HG03521 (cell line): ENCODE measurements around the gene PEX14.

Experiments used
- ATAC-seq: cut with Tn5 transposase; IDR thresholded peaks from one replicate; pipeline ENCODE4 v1.9.1; 2021; ENCODE audit warnings: mild to moderate bottlenecking, moderate library complexity; ENCODE audit not compliant: unreplicated experiment

The PEX14 gene

GRCh38 chr1:10516925-10517676, 42.4 kb downstream of the PEX14 start:
- no peak for ATAC-seq

- no peak for ATAC-seq
Measured at GRCh38 chr1:10517677-10517982, 42.9 kb downstream of the PEX14 start.

- ATAC-seq = no peak
Measured at GRCh38 chr1:10519016-10519417, 44.3 kb downstream of the PEX14 start.

- ATAC-seq = no peak
Measured at GRCh38 chr1:10520497-10520896, 45.7 kb downstream of the PEX14 start.

- no peak for ATAC-seq
Measured at GRCh38 chr1:10520952-10521351, 46.2 kb downstream of the PEX14 start.

GRCh38 chr1:10521537-10522157, 46.9 kb downstream of the PEX14 start:
- ATAC-seq = no peak

- no peak for ATAC-seq
Measured at GRCh38 chr1:10522322-10522860, 47.6 kb downstream of the PEX14 start.

- no peak for ATAC-seq
Measured at GRCh38 chr1:10525208-10525607, 50.5 kb downstream of the PEX14 start.

- ATAC-seq = no peak
Measured at GRCh38 chr1:10528066-10529014, 53.6 kb downstream of the PEX14 start.

- ATAC-seq = no peak
Measured at GRCh38 chr1:10529091-10529490, 54.3 kb downstream of the PEX14 start.

- no peak for ATAC-seq
Measured at GRCh38 chr1:10529765-10530164, 55.0 kb downstream of the PEX14 start.

- ATAC-seq = no peak
Measured at GRCh38 chr1:10530281-10530740, 55.6 kb downstream of the PEX14 start.

- no peak for ATAC-seq
Measured at GRCh38 chr1:10530756-10531495, 56.2 kb downstream of the PEX14 start.

GRCh38 chr1:10532362-10532761, 57.6 kb downstream of the PEX14 start:
- no peak for ATAC-seq

GRCh38 chr1:10534519-10534918, 59.8 kb downstream of the PEX14 start:
- no peak for ATAC-seq

GRCh38 chr1:10536133-10536770, 61.5 kb downstream of the PEX14 start:
- ATAC-seq = no peak

- no peak for ATAC-seq
Measured at GRCh38 chr1:10537082-10537766, 62.5 kb downstream of the PEX14 start.

- no peak for ATAC-seq
Measured at GRCh38 chr1:10538646-10539355, 64.1 kb downstream of the PEX14 start.
